Esophagus muscularis mucosa (tissue), 4 donors: ENCODE measurements around the gene IL17REL. TPM values are rescaled to one million over a fixed set of nuclear protein-coding genes. Genes with fewer than 3 reads are reported as not detected.

Source experiments
- DNase-seq: peaks from one replicate; pipeline ENCODE4 v3.0.0-alpha.2; 2017; ENCODE audit errors: extremely low spot score
- H3K27ac ChIP-seq, 4 donors: fragments of 200-600 bp; sonication (generic); replicated peaks in 1 of 4; 1 replicate in 3 of 4; 2 replicates in 1 of 4; pipeline ENCODE4 v1.5.1; 2016 to 2019; ENCODE audit warnings: mild to moderate bottlenecking in 1 of 4
- H3K27me3 ChIP-seq, 4 donors: fragments of 200-600 bp; sonication (generic); one replicate each; pipeline versions ENCODE4 v1.5.1 to v1.6.0; 2016 to 2019
- H3K36me3 ChIP-seq, 4 donors: fragments of 200-600 bp; sonication (generic); one replicate each; pipeline ENCODE4 v1.5.1; 2016 to 2019
- H3K4me1 ChIP-seq, 4 donors: fragments of 200-600 bp; sonication (generic); one replicate each; pipeline ENCODE4 v1.5.1; 2016 to 2019
- H3K4me3 ChIP-seq, 4 donors: fragments of 200-600 bp; sonication (generic); 1 replicate in 2 of 4; 2 replicates in 2 of 4; pipeline ENCODE4 v1.5.1; 2016 to 2019; ENCODE audit warnings: mild to moderate bottlenecking in 4 of 4, moderate library complexity in 1 of 4
- H3K9me3 ChIP-seq, 4 donors: fragments of 200-600 bp; sonication (generic); 1 replicate in 3 of 4; 2 replicates in 1 of 4; pipeline ENCODE4 v1.5.1; 2016 to 2019
- CTCF ChIP-seq, 3 experiments: fragments of 200-600 bp in 2 of 3; fragments of 450-650 bp in 1 of 3; sonication (generic) in 2 of 3; IDR thresholded peaks; one replicate each; pipeline ENCODE4 v1.5.1; 2017 to 2019; ENCODE audit warnings: antibody characterized with exemption in 3 of 3, mild to moderate bottlenecking in 2 of 3, moderate library complexity in 1 of 3
- EP300 ChIP-seq: sonication (generic); formaldehyde crosslinking; IDR thresholded peaks from one replicate; pipeline ENCODE4 v1.6.1; 2017; ENCODE audit warnings: antibody characterized with exemption
- POLR2A ChIP-seq: fragments of 450-650 bp; IDR thresholded peaks from one replicate; pipeline ENCODE4 v1.6.1; 2017; ENCODE audit warnings: antibody characterized with exemption, moderate library complexity, mild to moderate bottlenecking, low read depth
- POLR2AphosphoS5 ChIP-seq, 2 donors: sonication (generic); formaldehyde crosslinking; IDR thresholded peaks; one replicate each; pipeline ENCODE4 v1.6.1; 2017; ENCODE audit warnings: antibody characterized with exemption in 2 of 2
- WGBS: methylation state at CpG from one replicate; pipeline ENCODE4 v1.1.5; 2018; 5-methylcytosine and 5-hydroxymethylcytosine counted together
- intact Hi-C: fragments of 100-400 bp; cut with DNase I; formaldehyde crosslinking; loops from one replicate; pipeline ENCODE4 v1.15.1; 2023
- total RNA-seq, 4 donors: library from RNA; depleted of rRNA; stranded (reverse); fragments of >200 nt; gene quantifications; one replicate each; pipeline versions ENCODE4 v1.1.0 to v1.2.1, GENCODE V29; 2016

The IL17REL gene
- total RNA-seq, 4 donors from 2014 or later, result not detected

DNA sequence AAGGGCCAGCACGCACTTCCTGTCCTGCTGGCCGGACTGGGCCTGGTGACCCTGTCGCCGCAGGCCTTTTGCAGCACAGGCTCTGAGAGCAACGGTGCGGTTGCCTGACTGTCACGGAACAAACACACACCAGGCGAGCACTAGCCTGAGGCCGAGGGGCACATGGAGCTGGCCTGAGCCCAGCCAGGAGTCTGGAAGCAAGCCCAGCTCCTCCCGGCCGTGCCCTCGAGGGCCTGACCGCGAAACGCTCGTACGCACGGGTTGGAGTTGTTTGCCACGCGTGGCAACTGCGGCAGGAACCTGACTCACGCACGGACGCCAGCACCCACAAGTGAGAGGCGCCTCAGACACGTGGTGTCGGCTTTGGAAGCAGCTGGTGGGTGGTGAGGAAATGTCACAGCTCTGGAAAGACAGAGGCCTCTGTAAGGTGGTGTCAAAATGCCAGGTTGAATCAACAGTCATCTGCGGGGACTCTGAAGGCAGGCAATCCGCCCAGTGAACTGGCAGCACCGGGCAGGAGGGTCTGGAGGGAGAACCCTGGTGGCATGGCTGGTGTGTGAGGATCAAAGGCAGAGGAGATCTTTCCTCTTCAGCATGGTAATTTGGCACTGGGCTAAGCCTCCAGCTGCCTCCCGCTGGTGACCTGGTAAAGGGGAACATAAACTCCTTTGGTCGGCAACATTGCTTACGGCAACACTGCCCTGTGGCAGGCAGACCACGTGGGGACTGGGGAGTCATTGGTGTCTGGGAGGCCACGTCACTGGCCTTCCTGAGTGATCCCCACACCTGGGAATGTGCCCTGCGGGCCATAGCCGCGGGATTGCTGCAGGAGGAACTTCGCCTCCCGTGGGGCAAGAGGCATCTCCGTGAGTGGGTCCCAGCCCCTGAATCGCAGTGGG, 15.3 kb upstream of the IL17REL start:
- intact Hi-C loops, result no loop called here
- Histone ChIP-seq H3K4me3 (no peak overlapping the region), H3K27me3 (peaks cover 0 to 81% (median 5%) of the 10 kb centered on the region in 4 donors), H3K27ac (no peak overlapping the region), H3K9me3 (no peaks in the 10 kb centered on the region), H3K4me1 (peaks cover 5 to 11% (median 9%) of the 10 kb centered on the region in 4 donors), H3K36me3 (no peaks in the 10 kb centered on the region)
- WGBS, result 75% methylated on average over 30 of the region's 42 CpGs
- no peak for DNase-seq
- TF ChIP-seq POLR2A (no peak), EP300 (no peak), CTCF (IDR thresholded peaks at IDR 0.05) (no peak), POLR2AphosphoS5 (IDR thresholded peaks at IDR 0.05) (no peak)

DNA sequence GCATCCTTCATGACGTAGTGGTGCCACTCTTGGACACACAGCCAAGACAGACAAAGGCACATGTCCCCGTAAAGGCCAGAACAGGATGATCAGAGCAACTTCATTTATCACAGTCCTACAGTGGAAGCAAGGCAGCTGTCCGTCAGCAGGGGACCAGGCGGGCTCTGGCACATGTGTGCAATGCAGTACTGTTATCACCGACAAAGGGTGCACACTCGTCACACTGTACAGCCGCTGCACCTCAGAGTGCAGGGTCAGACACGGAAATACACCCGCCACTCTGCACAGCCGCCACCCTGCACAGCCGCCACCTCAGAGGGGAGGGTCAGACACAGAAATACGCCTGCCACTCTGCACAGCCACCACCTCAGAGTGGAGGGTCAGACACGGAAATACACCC, 13.4 kb upstream of the IL17REL start:
- H3K4me1 ChIP-seq, result peaks cover 5 to 11% (median 9%) of the 10 kb centered on the region in 4 donors
- no peak for DNase-seq
- H3K27me3 ChIP-seq, result peaks cover 0 to 73% (median 5%) of the 10 kb centered on the region in 4 donors

GRCh38 chr22:50022171-50022819, 9.7 kb upstream of the IL17REL start:
- Histone ChIP-seq H3K27me3 (peaks cover 0 to 67% (median 0%) of the 10 kb centered on the region in 4 donors), H3K4me3 (no peak overlapping the region), H3K9me3 (peaks cover 0 to 6% (median 0%) of the 10 kb centered on the region in 4 donors), H3K36me3 (no peaks in the 10 kb centered on the region), H3K4me1 (no peaks in the 10 kb centered on the region), H3K27ac (no peak overlapping the region)
- no peak for DNase-seq
- TF ChIP-seq POLR2AphosphoS5 (IDR thresholded peaks at IDR 0.05) (no peak), CTCF (IDR thresholded peaks at IDR 0.05) (no peak), POLR2A (no peak), EP300 (no peak)
- intact Hi-C loops, result no loop called here
- WGBS, result 83% methylated on average over 14 of the region's 14 CpGs

More for the DNA sequence above, 13.4 kb upstream of the IL17REL start:
- Histone ChIP-seq H3K36me3 (no peaks in the 10 kb centered on the region), H3K27ac (no peak overlapping the region), H3K9me3 (no peaks in the 10 kb centered on the region), H3K4me3 (no peak overlapping the region)
- intact Hi-C loops, result no loop called here
- no peak for TF ChIP-seq POLR2A
- no peak for TF ChIP-seq EP300
- TF ChIP-seq POLR2AphosphoS5 (IDR thresholded peaks at IDR 0.05), result no peak
- TF ChIP-seq CTCF (IDR thresholded peaks at IDR 0.05), result no peak
- 73% methylated on average over 5 of the region's 13 CpGs for WGBS

DNA sequence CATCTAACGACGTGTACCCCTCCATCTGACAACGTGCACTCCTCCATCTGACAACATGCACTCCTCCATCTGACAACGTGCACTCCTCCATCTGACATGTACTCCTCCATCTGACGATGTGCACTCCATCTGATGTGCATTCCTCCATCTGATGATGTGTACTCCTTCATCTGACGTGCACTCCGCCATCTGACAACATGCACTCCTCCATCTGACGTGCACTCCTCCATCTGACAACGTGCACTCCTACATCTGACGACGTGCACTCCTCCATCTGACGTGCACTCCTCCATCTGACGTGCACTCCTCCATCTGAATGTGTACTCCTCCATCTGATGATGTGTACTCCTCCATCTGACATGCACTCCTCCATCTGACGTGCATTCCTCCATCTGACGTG, 8.0 kb upstream of the IL17REL start:
- H3K27ac ChIP-seq, result no peak overlapping the region
- TF ChIP-seq CTCF (IDR thresholded peaks at IDR 0.05) (no peak), POLR2AphosphoS5 (IDR thresholded peaks at IDR 0.05) (no peak), POLR2A (no peak), EP300 (no peak)
- no peaks in the 10 kb centered on the region for H3K4me1 ChIP-seq
- H3K4me3 ChIP-seq, result no peak overlapping the region
- H3K27me3 ChIP-seq, result peaks cover 0 to 68% (median 14%) of the 10 kb centered on the region in 4 donors
- 91% methylated on average over 15 of the region's 15 CpGs for WGBS
- H3K9me3 ChIP-seq, result peaks cover 0 to 6% (median 0%) of the 10 kb centered on the region in 4 donors
- intact Hi-C loops, result no loop called here
- no peak for DNase-seq
- no peaks in the 10 kb centered on the region for H3K36me3 ChIP-seq
